MV-4-11 (cell line): ENCODE results near the gene NUTF2.
"Not testable (repeated sequence)": the region's sequence is repeated elsewhere in the genome, so short reads cannot be mapped to it uniquely, and the experiment has no call there.

Experiments used
- DNase-seq: peaks from one replicate; lab custom pipeline; 2025; lab: John Stamatoyannopoulos, UW

NUTF2 gene

GRCh38 chr16:67846320-67847063, at the start of gene NUTF2:
Gene NUTF2 (plus strand): TSS chr16:67846933. CDS start chr16:67865131, 18,198 bp downstream.
- DNase-seq, result peak; percentile 93

GRCh38 chr16:67800338-67800926, 46.3 kb upstream of the NUTF2 start:
- DNase-seq, result peak; percentile 8

GRCh38 chr16:67801241-67801640, 45.5 kb upstream of the NUTF2 start:
- DNase-seq, result no peak

- DNase-seq, result no peak
These were observed 44.9 kb upstream of the NUTF2 start for GRCh38 chr16:67801883-67802282.

- peak; percentile 56 for DNase-seq
These were observed 42.8 kb upstream of the NUTF2 start for GRCh38 chr16:67803894-67804293.

- no peak for DNase-seq
These were observed 41.7 kb upstream of the NUTF2 start for GRCh38 chr16:67804853-67805542.

GRCh38 chr16:67805718-67806427, 40.9 kb upstream of the NUTF2 start:
- DNase-seq, result no peak

GRCh38 chr16:67806428-67807147, 40.1 kb upstream of the NUTF2 start, which contains the start of the genes RANBP10 and TSNAXIP1:
Gene RANBP10 (minus strand): TSS chr16:67806560. CDS start chr16:67806536, 24 bp downstream.
Gene TSNAXIP1 (plus strand): TSS chr16:67806889. CDS start chr16:67807150, 261 bp downstream.
- peak; percentile 99 for DNase-seq

- no peak for DNase-seq
These were observed 39.5 kb upstream of the NUTF2 start for GRCh38 chr16:67807148-67807682.

GRCh38 chr16:67811899-67812298, 34.8 kb upstream of the NUTF2 start:
- DNase-seq, result no peak

GRCh38 chr16:67814567-67814966, 32.2 kb upstream of the NUTF2 start:
- no peak for DNase-seq

GRCh38 chr16:67820608-67821259, 26.0 kb upstream of the NUTF2 start:
- no peak for DNase-seq

GRCh38 chr16:67822511-67822910, 24.2 kb upstream of the NUTF2 start:
- DNase-seq, result no peak

- no peak for DNase-seq
These were observed 21.6 kb upstream of the NUTF2 start for GRCh38 chr16:67825119-67825518.

- no peak for DNase-seq
These were observed 20.8 kb upstream of the NUTF2 start for GRCh38 chr16:67825906-67826305.

- no peak for DNase-seq
These were observed 18.1 kb upstream of the NUTF2 start for GRCh38 chr16:67828651-67829050.

- no peak for DNase-seq
These were observed 13.7 kb upstream of the NUTF2 start for GRCh38 chr16:67833030-67833414.

GRCh38 chr16:67833415-67834241, 13.1 kb upstream of the NUTF2 start:
- peak; percentile 86 for DNase-seq

- DNase-seq, result no peak
These were observed 12.5 kb upstream of the NUTF2 start for GRCh38 chr16:67834242-67834614.

GRCh38 chr16:67837190-67837589, 9.5 kb upstream of the NUTF2 start:
- not testable (repeated sequence) for DNase-seq
